ENCODE results near the gene LENEP.

LENEP gene

GRCh38 chr1:154993572-154994268 is at the start of gene LENEP:
Gene LENEP, plus strand, starts transcription at chr1:154993586. Its CDS starts 22 bp downstream, at chr1:154993608.
- DNase-seq = no peak

GRCh38 chr1:154943649-154944400 is 49.6 kb upstream of the LENEP start:
- peak; percentile 64 for DNase-seq

GRCh38 chr1:154944401-154945159 is 48.8 kb upstream of the LENEP start:
- no peak for DNase-seq

GRCh38 chr1:154945160-154945961 is 48.0 kb upstream of the LENEP start:
- DNase-seq = no peak

GRCh38 chr1:154945962-154946850 is 47.2 kb upstream of the LENEP start:
- no peak for DNase-seq

- no peak for DNase-seq
Observed at GRCh38 chr1:154948079-154948478, 45.3 kb upstream of the LENEP start.

- DNase-seq = no peak
Observed at GRCh38 chr1:154951901-154952657, 41.3 kb upstream of the LENEP start.

GRCh38 chr1:154952664-154953063 is 40.7 kb upstream of the LENEP start:
- no peak for DNase-seq

- DNase-seq = no peak
Observed at GRCh38 chr1:154953611-154954038, 39.8 kb upstream of the LENEP start.

GRCh38 chr1:154954541-154954940 is 38.8 kb upstream of the LENEP start:
- DNase-seq = no peak

- peak; percentile 94 for DNase-seq
Observed at GRCh38 chr1:154955039-154955717, 38.2 kb upstream of the LENEP start.

- DNase-seq = peak; percentile 92
Observed at GRCh38 chr1:154955718-154956543, 37.5 kb upstream of the LENEP start, which contains the start of gene PBXIP1. Gene PBXIP1, minus strand, starts transcription at chr1:154956099. Its CDS starts 2,378 bp downstream, at chr1:154953721.

GRCh38 chr1:154956544-154956941 is 36.8 kb upstream of the LENEP start:
- no peak for DNase-seq

- DNase-seq = no peak
Observed at GRCh38 chr1:154957091-154957657, 36.2 kb upstream of the LENEP start.

GRCh38 chr1:154958036-154958435 is 35.4 kb upstream of the LENEP start:
- no peak for DNase-seq

GRCh38 chr1:154958681-154959425 is 34.5 kb upstream of the LENEP start:
- DNase-seq = no peak

- DNase-seq = no peak
Observed at GRCh38 chr1:154959426-154959780, 34.0 kb upstream of the LENEP start.

Data from activated CD4-positive, alpha-beta T cell treated with anti-CD3 and anti-CD28 coated beads, Interleukin-2, amount 50 U/mL, for 16 hours (primary cell).